ENCODE results near the gene HNF4A. TPM values are rescaled to one million over a fixed set of nuclear protein-coding genes. Genes with fewer than 3 reads are reported as not detected.

HNF4A gene
- total and polyA plus RNA-seq, 2 of the 13 experiments (the other 11 are each of a cell fraction or from before 2014, with no cell fraction given), result 80.9 to 169 TPM

DNA sequence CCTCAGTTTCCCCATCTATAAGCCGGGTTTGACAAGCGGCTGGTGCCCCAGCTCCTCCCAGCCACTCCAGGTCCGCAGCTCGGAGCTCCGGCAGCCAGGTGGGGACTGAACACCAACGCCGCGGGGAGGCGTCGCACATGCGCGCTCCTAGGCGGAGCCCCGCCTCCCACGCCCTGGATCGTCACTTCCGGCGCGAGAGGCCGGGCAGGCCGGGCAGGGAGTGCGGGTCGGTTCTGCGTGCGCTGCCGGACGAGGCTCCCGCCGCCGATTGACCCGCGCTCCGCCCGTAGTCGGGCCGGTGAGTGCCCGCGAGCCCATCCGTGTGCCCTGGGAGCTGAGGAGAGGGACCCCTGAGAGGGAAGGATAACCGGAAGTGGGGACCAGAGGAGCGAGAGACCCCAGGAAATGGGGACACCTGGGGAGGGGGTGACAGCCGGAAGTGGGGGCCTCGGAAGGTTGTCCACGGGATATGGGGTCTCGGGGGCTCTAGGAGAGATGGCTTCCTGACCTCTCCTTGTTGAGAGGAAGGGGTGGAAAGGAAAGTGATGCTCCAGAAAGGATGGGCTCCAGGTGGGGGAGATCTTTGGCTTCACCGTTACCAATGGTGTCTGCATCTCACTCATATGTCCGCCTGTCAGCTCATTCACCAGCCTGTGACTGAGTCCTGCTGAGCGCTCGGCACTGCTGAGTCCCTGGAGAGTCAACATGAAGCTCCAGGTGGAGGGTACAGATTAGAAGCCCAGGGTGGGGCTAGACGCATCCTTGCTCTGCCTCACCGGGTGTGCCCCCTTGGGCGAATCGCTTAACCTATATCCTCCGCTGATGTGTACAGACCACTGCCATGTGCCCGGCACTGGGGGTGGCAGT lies 120.4 kb downstream of the HNF4A start, which contains the start of gene TTPAL (continued):
- peak; percentile 98 for TF ChIP-seq SNAPC2 (CRISPR knock-in tag; IDR thresholded peaks at IDR 0.05)
- TF ChIP-seq, protein P1, sequence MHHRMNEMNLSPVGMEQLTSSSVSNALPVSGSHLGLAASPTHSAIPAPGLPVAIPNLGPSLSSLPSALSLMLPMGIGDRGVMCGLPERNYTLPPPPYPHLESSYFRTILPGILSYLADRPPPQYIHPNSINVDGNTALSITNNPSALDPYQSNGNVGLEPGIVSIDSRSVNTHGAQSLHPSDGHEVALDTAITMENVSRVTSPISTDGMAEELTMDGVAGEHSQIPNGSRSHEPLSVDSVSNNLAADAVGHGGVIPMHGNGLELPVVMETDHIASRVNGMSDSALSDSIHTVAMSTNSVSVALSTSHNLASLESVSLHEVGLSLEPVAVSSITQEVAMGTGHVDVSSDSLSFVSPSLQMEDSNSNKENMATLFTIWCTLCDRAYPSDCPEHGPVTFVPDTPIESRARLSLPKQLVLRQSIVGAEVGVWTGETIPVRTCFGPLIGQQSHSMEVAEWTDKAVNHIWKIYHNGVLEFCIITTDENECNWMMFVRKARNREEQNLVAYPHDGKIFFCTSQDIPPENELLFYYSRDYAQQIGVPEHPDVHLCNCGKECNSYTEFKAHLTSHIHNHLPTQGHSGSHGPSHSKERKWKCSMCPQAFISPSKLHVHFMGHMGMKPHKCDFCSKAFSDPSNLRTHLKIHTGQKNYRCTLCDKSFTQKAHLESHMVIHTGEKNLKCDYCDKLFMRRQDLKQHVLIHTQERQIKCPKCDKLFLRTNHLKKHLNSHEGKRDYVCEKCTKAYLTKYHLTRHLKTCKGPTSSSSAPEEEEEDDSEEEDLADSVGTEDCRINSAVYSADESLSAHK (CRISPR knock-in tag; IDR thresholded peaks at IDR 0.05; ENCODE audit: borderline replicate concordance), result no peak; the same call in none of the 2 replicates
- TF ChIP-seq ZNF335 (CRISPR knock-in tag; IDR thresholded peaks at IDR 0.05), result peak; percentile 79; the same call in 1 of the 2 replicates
- peak; percentile 76; the same call in 1 of the 2 replicates for TF ChIP-seq ZNF296 (CRISPR knock-in tag; conservative IDR thresholded peaks at IDR 0.05)
- TF ChIP-seq ZNF607 (CRISPR knock-in tag; IDR thresholded peaks at IDR 0.05; ENCODE audit: borderline replicate concordance), result peak; percentile 96
- no peak for TF ChIP-seq ZNF101 (CRISPR knock-in tag; IDR thresholded peaks at IDR 0.05; ENCODE audit: borderline replicate concordance, low read depth)
- TF ChIP-seq TOPORS (CRISPR knock-in tag; IDR thresholded peaks at IDR 0.05), result peak; percentile 99
- peak; percentile 95; the same call in 1 of the 2 replicates for TF ChIP-seq GTF3A (CRISPR knock-in tag; conservative IDR thresholded peaks at IDR 0.05)
- peak; percentile 97 for TF ChIP-seq CBX1 (IDR thresholded peaks at IDR 0.05; ENCODE audit: low read depth)
- TF ChIP-seq ZFP41 (CRISPR knock-in tag; IDR thresholded peaks at IDR 0.05; ENCODE audit: borderline replicate concordance), result peak; percentile 96
- TF ChIP-seq ARID2 (CRISPR knock-in tag; IDR thresholded peaks at IDR 0.05; ENCODE audit: borderline replicate concordance), result peak; percentile 99
- TF ChIP-seq KAT7 (CRISPR knock-in tag; IDR thresholded peaks at IDR 0.05; ENCODE audit: borderline replicate concordance), result peak; percentile 99
- peak; percentile 100 for TF ChIP-seq ZNF567 (CRISPR knock-in tag; IDR thresholded peaks at IDR 0.05; ENCODE audit: borderline replicate concordance)
- TF ChIP-seq, protein P2, sequence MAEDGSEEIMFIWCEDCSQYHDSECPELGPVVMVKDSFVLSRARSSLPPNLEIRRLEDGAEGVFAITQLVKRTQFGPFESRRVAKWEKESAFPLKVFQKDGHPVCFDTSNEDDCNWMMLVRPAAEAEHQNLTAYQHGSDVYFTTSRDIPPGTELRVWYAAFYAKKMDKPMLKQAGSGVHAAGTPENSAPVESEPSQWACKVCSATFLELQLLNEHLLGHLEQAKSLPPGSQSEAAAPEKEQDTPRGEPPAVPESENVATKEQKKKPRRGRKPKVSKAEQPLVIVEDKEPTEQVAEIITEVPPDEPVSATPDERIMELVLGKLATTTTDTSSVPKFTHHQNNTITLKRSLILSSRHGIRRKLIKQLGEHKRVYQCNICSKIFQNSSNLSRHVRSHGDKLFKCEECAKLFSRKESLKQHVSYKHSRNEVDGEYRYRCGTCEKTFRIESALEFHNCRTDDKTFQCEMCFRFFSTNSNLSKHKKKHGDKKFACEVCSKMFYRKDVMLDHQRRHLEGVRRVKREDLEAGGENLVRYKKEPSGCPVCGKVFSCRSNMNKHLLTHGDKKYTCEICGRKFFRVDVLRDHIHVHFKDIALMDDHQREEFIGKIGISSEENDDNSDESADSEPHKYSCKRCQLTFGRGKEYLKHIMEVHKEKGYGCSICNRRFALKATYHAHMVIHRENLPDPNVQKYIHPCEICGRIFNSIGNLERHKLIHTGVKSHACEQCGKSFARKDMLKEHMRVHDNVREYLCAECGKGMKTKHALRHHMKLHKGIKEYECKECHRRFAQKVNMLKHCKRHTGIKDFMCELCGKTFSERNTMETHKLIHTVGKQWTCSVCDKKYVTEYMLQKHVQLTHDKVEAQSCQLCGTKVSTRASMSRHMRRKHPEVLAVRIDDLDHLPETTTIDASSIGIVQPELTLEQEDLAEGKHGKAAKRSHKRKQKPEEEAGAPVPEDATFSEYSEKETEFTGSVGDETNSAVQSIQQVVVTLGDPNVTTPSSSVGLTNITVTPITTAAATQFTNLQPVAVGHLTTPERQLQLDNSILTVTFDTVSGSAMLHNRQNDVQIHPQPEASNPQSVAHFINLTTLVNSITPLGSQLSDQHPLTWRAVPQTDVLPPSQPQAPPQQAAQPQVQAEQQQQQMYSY (CRISPR knock-in tag; IDR thresholded peaks at IDR 0.05), result peak; percentile 93
- TF ChIP-seq ZNF816 (CRISPR knock-in tag; IDR thresholded peaks at IDR 0.05; ENCODE audit: borderline replicate concordance), result peak; percentile 92
- peak; percentile 91 for TF ChIP-seq ZNF768 (CRISPR knock-in tag; IDR thresholded peaks at IDR 0.05)
- TF ChIP-seq, protein P3, sequence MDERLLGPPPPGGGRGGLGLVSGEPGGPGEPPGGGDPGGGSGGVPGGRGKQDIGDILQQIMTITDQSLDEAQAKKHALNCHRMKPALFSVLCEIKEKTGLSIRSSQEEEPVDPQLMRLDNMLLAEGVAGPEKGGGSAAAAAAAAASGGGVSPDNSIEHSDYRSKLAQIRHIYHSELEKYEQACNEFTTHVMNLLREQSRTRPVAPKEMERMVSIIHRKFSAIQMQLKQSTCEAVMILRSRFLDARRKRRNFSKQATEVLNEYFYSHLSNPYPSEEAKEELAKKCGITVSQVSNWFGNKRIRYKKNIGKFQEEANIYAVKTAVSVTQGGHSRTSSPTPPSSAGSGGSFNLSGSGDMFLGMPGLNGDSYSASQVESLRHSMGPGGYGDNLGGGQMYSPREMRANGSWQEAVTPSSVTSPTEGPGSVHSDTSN (CRISPR knock-in tag; IDR thresholded peaks at IDR 0.05), result no peak
- TF ChIP-seq, protein P4, sequence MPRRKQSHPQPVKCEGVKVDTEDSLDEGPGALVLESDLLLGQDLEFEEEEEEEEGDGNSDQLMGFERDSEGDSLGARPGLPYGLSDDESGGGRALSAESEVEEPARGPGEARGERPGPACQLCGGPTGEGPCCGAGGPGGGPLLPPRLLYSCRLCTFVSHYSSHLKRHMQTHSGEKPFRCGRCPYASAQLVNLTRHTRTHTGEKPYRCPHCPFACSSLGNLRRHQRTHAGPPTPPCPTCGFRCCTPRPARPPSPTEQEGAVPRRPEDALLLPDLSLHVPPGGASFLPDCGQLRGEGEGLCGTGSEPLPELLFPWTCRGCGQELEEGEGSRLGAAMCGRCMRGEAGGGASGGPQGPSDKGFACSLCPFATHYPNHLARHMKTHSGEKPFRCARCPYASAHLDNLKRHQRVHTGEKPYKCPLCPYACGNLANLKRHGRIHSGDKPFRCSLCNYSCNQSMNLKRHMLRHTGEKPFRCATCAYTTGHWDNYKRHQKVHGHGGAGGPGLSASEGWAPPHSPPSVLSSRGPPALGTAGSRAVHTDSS (CRISPR knock-in tag; conservative IDR thresholded peaks at IDR 0.05), result peak; percentile 17
- 0 out of 2 replicates have a peak, but pooled peaks have one; percentile 76 for TF ChIP-seq JUND (CRISPR knock-in tag; IDR thresholded peaks at IDR 0.05)
- TF ChIP-seq ZNF343 (CRISPR knock-in tag; IDR thresholded peaks at IDR 0.05), result peak; percentile 97
